AG09309 (cell line): ENCODE measurements around the gene SAFB.

Source experiments
- DNase-seq: peaks from one replicate; pipeline ENCODE4 v3.0.0-alpha.2; 2010; ENCODE audit warnings: low read depth
- H3K4me3 ChIP-seq: 2 replicates; pipeline ENCODE4 v1.5.1; 2011; ENCODE audit warnings: mild to moderate bottlenecking, low read depth, low read length, moderate library complexity; ENCODE audit not compliant: control insufficient read depth
- TF ChIP-seq, protein P1 (sequence below): IDR thresholded peaks from 2 replicates; pipeline ENCODE4 v1.5.1; 2011; ENCODE audit warnings: mild to moderate bottlenecking, low read depth, low read length, inconsistent platforms; ENCODE audit not compliant: insufficient read depth, control insufficient read depth; ENCODE audit errors: missing control alignments

SAFB gene

DNA sequence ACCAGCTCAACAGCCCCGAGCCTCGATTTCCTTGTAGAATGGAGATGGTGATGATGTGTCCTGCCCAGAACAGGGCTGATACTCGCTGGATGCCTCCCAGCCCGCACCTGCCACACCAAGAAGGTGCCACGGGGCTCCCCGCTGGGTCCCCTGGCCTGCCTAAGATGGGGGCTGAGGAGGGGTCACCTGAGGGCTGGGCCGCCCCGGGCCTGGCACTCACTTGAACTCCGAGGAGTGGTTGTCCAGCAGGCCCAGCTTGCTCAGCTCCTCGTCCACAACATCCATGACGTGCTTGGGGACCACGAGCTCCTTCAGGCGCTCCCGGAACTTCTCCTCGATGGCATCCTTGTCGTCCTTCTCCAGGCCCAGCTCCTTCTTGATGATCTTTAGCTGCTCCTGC is 82.7 kb downstream of the SAFB start:
- TF ChIP-seq, protein P1, sequence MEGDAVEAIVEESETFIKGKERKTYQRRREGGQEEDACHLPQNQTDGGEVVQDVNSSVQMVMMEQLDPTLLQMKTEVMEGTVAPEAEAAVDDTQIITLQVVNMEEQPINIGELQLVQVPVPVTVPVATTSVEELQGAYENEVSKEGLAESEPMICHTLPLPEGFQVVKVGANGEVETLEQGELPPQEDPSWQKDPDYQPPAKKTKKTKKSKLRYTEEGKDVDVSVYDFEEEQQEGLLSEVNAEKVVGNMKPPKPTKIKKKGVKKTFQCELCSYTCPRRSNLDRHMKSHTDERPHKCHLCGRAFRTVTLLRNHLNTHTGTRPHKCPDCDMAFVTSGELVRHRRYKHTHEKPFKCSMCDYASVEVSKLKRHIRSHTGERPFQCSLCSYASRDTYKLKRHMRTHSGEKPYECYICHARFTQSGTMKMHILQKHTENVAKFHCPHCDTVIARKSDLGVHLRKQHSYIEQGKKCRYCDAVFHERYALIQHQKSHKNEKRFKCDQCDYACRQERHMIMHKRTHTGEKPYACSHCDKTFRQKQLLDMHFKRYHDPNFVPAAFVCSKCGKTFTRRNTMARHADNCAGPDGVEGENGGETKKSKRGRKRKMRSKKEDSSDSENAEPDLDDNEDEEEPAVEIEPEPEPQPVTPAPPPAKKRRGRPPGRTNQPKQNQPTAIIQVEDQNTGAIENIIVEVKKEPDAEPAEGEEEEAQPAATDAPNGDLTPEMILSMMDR = no peak
- DNase-seq = no peak

DNA sequence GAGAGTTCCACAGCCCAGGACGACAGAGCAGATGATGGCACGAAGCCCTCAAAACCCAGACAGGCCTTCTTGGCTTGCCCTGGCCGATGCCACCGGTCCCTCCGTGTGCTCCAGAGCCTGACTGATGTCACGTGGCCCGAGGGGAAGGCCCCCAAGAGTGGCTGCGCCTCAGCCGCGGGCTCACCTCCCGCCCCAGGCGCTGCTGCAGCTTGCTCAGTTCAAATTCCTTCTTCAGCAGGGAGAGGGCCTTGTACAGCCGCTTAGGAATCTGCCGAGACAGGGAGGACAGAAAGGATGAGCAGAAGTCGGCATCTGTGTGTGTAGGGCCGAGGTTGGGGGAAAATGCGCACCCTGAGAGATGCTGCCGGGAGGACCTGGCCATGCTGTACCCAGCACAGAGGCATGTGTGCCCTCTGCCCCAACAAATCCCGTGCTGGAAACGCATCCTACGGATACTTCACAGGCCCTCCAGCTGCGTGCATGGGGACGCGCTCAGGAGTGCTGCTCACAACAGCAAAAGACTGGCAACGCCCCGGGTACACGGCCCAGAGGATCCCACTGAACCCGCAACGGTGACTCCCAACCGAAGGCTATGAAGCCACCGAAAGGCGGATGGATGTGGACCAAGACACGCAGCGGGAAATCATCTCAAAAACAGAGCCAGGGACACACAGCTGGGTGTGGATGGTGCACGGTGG is 84.1 kb downstream of the SAFB start:
- TF ChIP-seq, protein P1 = no peak
- DNase-seq = no peak
- H3K4me3 ChIP-seq = no peak overlapping the region

More for the DNA sequence above, 82.7 kb downstream of the SAFB start:
- H3K4me3 ChIP-seq = no peak overlapping the region

DNA sequence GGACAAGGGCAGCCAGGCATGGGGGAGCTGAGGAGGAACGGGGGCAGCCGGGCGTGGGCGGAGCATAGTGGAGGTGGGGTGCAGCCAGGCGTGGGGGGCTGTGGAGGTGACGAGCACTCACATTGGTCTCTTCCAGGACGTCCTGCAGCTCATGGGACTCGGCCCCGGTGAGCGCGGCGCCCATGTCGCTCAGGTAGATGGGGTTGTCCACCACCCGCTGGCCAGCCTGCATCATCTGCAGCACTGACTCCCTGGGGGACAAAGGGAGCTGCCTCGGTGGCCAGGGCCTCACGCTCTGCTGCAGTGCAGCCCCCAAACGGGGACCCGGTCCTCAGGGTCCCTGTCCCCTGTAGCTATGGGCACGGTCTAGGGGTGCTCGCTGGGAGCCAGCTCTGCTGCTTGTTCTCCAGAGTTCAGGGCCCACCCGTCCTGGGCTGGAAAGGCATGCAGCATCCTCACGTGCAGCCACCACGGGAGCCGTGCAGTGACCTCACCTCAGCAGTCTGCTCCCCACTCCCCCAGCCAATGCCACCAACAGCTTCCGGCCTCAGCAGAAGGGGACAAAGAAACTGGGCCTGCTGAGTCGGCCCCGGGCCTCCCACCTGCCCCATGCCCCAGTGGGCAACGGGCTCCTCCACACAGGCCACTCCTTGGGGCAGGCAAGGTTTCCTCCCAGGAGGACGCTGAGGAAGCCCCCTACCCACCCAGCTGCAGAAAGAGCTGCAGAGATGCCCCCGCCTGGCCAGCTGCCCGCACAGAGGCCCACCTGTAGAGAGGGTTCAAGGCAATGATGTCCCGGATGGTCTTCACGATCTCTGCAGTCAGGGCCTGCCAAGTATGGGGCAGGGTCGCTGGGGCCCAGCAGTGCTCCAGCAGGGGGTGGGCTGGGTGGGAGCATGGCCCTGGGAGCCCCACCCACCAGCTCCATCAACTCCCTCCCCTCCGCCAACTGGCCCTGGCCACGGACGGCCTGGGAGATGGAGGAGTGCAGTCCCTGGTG is 85.0 kb downstream of the SAFB start:
- TF ChIP-seq, protein P1 = no peak
- no peak overlapping the region for H3K4me3 ChIP-seq
- no peak for DNase-seq

DNA sequence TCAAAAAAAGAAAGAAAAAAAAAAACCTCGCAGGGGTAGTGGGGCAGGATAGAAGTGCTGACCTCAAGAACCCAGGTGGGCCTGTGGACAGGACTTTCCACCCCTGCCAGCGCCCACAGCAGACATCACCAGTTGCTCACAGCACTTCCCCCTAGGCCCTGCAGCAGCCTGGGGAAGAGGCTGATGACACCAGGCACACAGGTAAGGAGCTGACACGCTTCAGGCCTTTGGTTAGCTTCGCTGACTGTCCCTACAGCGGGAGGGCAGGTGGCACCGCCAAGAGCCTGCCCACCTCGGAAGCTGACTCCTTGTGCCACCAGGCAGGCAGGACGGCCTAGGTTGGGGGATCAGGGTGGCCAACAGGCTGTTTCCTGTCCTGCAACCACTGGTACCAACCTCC is 88.1 kb downstream of the SAFB start:
- no peak for DNase-seq
- H3K4me3 ChIP-seq = no peak overlapping the region
- TF ChIP-seq, protein P1 = no peak

DNA sequence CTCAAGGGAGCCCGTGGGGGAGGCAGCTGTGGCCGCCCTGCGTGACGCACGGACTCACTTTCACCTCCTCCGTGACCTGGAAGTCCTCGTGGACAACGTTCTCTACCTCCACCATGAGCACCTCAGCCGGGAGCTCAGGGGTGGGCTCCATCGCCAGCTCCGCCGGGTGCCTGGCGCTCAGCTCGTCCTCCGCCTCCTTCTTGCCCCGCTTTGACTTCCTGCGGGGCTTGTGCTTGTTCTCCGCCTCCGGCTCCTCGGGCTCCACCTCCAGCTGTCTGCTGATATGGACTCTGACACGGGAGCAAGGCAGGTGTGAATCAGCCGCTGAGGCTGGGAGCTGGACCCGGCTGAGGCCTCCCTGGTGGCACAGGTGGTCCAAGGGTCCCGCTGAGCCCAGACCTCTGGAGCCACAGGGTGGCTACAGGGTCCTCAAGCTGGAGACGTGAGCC is 88.9 kb downstream of the SAFB start:
- DNase-seq = no peak
- no peak overlapping the region for H3K4me3 ChIP-seq
- TF ChIP-seq, protein P1 = no peak

DNA sequence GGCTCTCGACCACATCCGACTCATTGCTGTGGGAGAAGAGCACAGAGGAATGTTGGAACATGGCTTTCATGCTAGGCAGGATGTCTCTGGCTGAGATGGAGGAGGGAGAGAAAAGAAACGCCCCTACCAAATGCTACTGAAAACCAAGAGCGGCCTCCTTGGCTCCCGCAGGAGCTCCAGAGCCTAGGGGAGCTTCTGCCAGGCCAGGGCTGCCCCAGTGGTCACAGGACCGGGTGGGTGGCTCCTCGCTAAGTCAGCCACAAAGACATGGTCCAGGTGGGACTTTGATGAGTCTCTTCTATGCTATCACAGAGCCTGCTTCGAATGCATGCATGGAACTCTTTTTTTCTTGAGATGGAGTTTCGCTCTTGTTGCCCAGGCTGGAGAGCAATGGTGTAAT is 90.3 kb downstream of the SAFB start:
- H3K4me3 ChIP-seq = no peak overlapping the region
- TF ChIP-seq, protein P1 = no peak
- no peak for DNase-seq
